ENCODE measurements around the gene ATG10.

DNA sequence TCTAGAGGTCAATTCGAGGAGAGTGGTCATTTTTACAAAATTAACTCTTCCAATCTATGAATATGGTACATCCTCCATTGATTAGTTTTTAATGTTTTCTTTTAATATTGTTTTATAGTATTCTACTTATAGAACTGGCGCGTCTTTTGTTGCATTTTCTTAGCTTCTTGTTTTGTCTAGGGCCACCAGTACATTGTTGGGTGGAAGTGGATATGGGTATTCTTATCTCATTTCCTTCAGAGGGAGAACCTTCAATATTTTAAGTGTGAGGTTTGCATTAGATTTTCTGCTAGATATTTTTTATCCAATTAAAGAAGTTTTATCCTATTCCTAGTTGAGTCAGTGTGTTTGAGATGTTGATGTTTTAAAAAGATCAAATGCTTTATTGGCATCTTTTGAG is 236.5 kb downstream of the ATG10 start:
- TF ChIP-seq REST (IDR thresholded peaks at IDR 0.05; ENCODE audit: insufficient read depth in 1 of 2, low read depth in 2 of 2, low read length in 2 of 2): no peak
- no peak for TF ChIP-seq TAF1 (IDR thresholded peaks at IDR 0.05; ENCODE audit: borderline replicate concordance, insufficient read depth, low read length)
- no peak for TF ChIP-seq POLR2AphosphoS5 (IDR thresholded peaks at IDR 0.05; ENCODE audit: low read depth, low read length)
- no peak for TF ChIP-seq SIN3A (IDR thresholded peaks at IDR 0.05; ENCODE audit: borderline replicate concordance, insufficient read depth, low read length)
- TF ChIP-seq FOXP2 (optimal IDR thresholded peaks at IDR 0.05; ENCODE audit: borderline replicate concordance, extremely low read depth, extremely low read length, insufficient read depth): no peak
